HEK293 (cell line): ENCODE data around the gene XAF1.

Experiments
- EGR2 ChIP-seq: fragments of 450-650 bp; formaldehyde crosslinking; IDR thresholded peaks from 2 replicates; pipeline ENCODE4 v1.5.1; 2016; ENCODE audit warnings: low read depth, missing biosample characterization, missing genetic modification characterization
- GLIS1 ChIP-seq: fragments of 450-650 bp; formaldehyde crosslinking; IDR thresholded peaks from 2 replicates; pipeline ENCODE4 v1.5.1; 2016; ENCODE audit warnings: missing biosample characterization, missing genetic modification characterization
- KLF9 ChIP-seq: fragments of 450-650 bp; formaldehyde crosslinking; IDR thresholded peaks from 2 replicates; pipeline ENCODE4 v1.5.1; 2016; ENCODE audit warnings: missing biosample characterization, missing genetic modification characterization, low read depth
- ZBTB8A ChIP-seq: fragments of 450-650 bp; formaldehyde crosslinking; IDR thresholded peaks from 2 replicates; pipeline ENCODE4 v1.5.1; 2016; ENCODE audit warnings: missing biosample characterization, missing genetic modification characterization
- ZNF776 ChIP-seq: fragments of 450-650 bp; formaldehyde crosslinking; IDR thresholded peaks from 2 replicates; pipeline ENCODE4 v1.5.0; 2017; ENCODE audit warnings: missing biosample characterization, missing genetic modification characterization, borderline replicate concordance
- TF ChIP-seq, protein P1 (sequence below): fragments of 450-650 bp; formaldehyde crosslinking; IDR thresholded peaks from 2 replicates; pipeline ENCODE4 v1.5.1; 2016; ENCODE audit warnings: missing biosample characterization, missing genetic modification characterization
- TF ChIP-seq, protein P2 (sequence below): sonication (generic); formaldehyde crosslinking; IDR thresholded peaks from 2 replicates; pipeline ENCODE4 v1.8.1; 2022; ENCODE audit warnings: mild to moderate bottlenecking, moderate library complexity, missing genetic modification reagents
- TF ChIP-seq, protein P3 (sequence below): fragments of 450-650 bp; formaldehyde crosslinking; IDR thresholded peaks from 2 replicates; pipeline ENCODE4 v1.5.1; 2016; ENCODE audit warnings: missing biosample characterization, missing genetic modification characterization
- TF ChIP-seq, protein P4 (sequence below): fragments of 450-650 bp; formaldehyde crosslinking; optimal IDR thresholded peaks from 2 replicates; pipeline ENCODE3; 2016; ENCODE audit warnings: missing biosample characterization, mild to moderate bottlenecking, missing genetic modification characterization

DNA sequence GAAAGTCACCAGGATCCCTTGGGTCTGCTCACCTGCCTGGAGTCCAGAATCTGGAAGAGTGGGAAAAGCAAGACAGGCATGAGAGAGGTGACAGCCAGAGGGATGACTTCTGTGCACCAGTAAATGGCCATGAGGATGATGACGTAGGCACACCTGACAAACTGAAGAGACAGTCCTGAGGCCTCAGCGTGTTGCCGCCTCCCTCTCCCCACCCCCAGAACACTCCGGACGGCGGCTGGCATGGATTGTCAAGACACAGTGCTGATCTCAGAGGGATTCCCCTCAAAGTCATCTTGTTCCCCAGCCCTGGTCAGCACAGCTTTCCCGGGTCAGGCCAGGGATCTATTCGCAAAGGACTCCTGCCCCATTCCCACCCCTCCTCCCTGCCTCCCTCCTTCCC lies 48.9 kb upstream of the XAF1 start:
- TF ChIP-seq, protein P1, sequence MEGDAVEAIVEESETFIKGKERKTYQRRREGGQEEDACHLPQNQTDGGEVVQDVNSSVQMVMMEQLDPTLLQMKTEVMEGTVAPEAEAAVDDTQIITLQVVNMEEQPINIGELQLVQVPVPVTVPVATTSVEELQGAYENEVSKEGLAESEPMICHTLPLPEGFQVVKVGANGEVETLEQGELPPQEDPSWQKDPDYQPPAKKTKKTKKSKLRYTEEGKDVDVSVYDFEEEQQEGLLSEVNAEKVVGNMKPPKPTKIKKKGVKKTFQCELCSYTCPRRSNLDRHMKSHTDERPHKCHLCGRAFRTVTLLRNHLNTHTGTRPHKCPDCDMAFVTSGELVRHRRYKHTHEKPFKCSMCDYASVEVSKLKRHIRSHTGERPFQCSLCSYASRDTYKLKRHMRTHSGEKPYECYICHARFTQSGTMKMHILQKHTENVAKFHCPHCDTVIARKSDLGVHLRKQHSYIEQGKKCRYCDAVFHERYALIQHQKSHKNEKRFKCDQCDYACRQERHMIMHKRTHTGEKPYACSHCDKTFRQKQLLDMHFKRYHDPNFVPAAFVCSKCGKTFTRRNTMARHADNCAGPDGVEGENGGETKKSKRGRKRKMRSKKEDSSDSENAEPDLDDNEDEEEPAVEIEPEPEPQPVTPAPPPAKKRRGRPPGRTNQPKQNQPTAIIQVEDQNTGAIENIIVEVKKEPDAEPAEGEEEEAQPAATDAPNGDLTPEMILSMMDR (tag by site-specific recombination): no peak
- TF ChIP-seq, protein P2, sequence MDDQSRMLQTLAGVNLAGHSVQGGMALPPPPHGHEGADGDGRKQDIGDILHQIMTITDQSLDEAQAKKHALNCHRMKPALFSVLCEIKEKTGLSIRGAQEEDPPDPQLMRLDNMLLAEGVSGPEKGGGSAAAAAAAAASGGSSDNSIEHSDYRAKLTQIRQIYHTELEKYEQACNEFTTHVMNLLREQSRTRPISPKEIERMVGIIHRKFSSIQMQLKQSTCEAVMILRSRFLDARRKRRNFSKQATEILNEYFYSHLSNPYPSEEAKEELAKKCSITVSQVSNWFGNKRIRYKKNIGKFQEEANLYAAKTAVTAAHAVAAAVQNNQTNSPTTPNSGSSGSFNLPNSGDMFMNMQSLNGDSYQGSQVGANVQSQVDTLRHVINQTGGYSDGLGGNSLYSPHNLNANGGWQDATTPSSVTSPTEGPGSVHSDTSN (CRISPR knock-in tag): no peak
- TF ChIP-seq GLIS1 (tag by site-specific recombination) (no peak), EGR2 (tag by site-specific recombination) (no peak), KLF9 (tag by site-specific recombination) (no peak), ZBTB8A (no peak), ZNF776 (no peak)
- TF ChIP-seq, protein P3, sequence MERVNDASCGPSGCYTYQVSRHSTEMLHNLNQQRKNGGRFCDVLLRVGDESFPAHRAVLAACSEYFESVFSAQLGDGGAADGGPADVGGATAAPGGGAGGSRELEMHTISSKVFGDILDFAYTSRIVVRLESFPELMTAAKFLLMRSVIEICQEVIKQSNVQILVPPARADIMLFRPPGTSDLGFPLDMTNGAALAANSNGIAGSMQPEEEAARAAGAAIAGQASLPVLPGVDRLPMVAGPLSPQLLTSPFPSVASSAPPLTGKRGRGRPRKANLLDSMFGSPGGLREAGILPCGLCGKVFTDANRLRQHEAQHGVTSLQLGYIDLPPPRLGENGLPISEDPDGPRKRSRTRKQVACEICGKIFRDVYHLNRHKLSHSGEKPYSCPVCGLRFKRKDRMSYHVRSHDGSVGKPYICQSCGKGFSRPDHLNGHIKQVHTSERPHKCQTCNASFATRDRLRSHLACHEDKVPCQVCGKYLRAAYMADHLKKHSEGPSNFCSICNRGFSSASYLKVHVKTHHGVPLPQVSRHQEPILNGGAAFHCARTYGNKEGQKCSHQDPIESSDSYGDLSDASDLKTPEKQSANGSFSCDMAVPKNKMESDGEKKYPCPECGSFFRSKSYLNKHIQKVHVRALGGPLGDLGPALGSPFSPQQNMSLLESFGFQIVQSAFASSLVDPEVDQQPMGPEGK (tag by site-specific recombination): no peak
- TF ChIP-seq, protein P4, sequence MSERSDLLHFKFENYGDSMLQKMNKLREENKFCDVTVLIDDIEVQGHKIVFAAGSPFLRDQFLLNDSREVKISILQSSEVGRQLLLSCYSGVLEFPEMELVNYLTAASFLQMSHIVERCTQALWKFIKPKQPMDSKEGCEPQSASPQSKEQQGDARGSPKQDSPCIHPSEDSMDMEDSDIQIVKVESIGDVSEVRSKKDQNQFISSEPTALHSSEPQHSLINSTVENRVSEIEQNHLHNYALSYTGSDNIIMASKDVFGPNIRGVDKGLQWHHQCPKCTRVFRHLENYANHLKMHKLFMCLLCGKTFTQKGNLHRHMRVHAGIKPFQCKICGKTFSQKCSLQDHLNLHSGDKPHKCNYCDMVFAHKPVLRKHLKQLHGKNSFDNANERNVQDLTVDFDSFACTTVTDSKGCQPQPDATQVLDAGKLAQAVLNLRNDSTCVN (tag by site-specific recombination): no peak
